GM19468 (cell line): ENCODE measurements around the gene VAV3.
A peak's percentile ranks its signal among the peaks of the same experiment; 100 is the strongest.

ENCODE experiments used
- ATAC-seq: cut with Tn5 transposase; IDR thresholded peaks from one replicate; pipeline ENCODE4 v1.9.1; 2021; ENCODE audit warnings: mild to moderate bottlenecking, moderate library complexity, moderate number of reproducible peaks; ENCODE audit not compliant: unreplicated experiment; ENCODE audit errors: extremely low read depth

Gene VAV3

GRCh38 chr1:107976431-107976830, 11.5 kb upstream of the VAV3 start:
- ATAC-seq, result no peak

GRCh38 chr1:107975851-107976250, 10.9 kb upstream of the VAV3 start:
- ATAC-seq, result no peak

- no peak for ATAC-seq
Measured at GRCh38 chr1:107974090-107974489, 9.1 kb upstream of the VAV3 start.

GRCh38 chr1:107972391-107973180, 7.6 kb upstream of the VAV3 start:
- no peak for ATAC-seq

- no peak for ATAC-seq
Measured at GRCh38 chr1:107966550-107966949, 1.6 kb upstream of the VAV3 start.

- ATAC-seq, result no peak
Measured at GRCh38 chr1:107964336-107965109, 457 bp downstream of the VAV3 start.

- ATAC-seq, result peak; percentile 77
Measured at GRCh38 chr1:107963601-107964335, 1.2 kb downstream of the VAV3 start.

GRCh38 chr1:107963008-107963407, 2.0 kb downstream of the VAV3 start:
- ATAC-seq, result no peak

GRCh38 chr1:107954719-107955415, 10.1 kb downstream of the VAV3 start:
- ATAC-seq, result no peak

GRCh38 chr1:107954126-107954525, 10.9 kb downstream of the VAV3 start:
- ATAC-seq, result no peak

- no peak for ATAC-seq
Measured at GRCh38 chr1:107953556-107953955, 11.4 kb downstream of the VAV3 start.

- no peak for ATAC-seq
Measured at GRCh38 chr1:107952989-107953388, 12.0 kb downstream of the VAV3 start.

- no peak for ATAC-seq
Measured at GRCh38 chr1:107950464-107950863, 14.5 kb downstream of the VAV3 start.

- peak; percentile 60 for ATAC-seq
Measured at GRCh38 chr1:107949467-107950253, 15.3 kb downstream of the VAV3 start.

- no peak for ATAC-seq
Measured at GRCh38 chr1:107946794-107947193, 18.2 kb downstream of the VAV3 start.

GRCh38 chr1:107943694-107944093, 21.3 kb downstream of the VAV3 start:
- no peak for ATAC-seq

- ATAC-seq, result no peak
Measured at GRCh38 chr1:107942814-107943213, 22.2 kb downstream of the VAV3 start.

- no peak for ATAC-seq
Measured at GRCh38 chr1:107941531-107941930, 23.4 kb downstream of the VAV3 start.

GRCh38 chr1:107941123-107941522, 23.9 kb downstream of the VAV3 start:
- ATAC-seq, result no peak
